SU-DHL-6 (cell line): ENCODE measurements around the gene CARD9.

Experiments
- H2AFZ ChIP-seq: fragments of 200-600 bp; sonication (generic); 2 replicates; pipeline ENCODE4 v1.6.1; 2014; ENCODE audit warnings: low read depth, mild to moderate bottlenecking, moderate library complexity, mixed read lengths, antibody characterized with exemption, low read length; ENCODE audit not compliant: severe bottlenecking
- H3F3A ChIP-seq: fragments of 200-600 bp; shearing (Covaris generic); 2 replicates; pipeline ENCODE4 v1.6.0; 2016; ENCODE audit warnings: antibody characterized with exemption, mild to moderate bottlenecking; ENCODE audit not compliant: insufficient read depth
- H3K27ac ChIP-seq: fragments of 200-600 bp; sonication (generic); 2 replicates; pipeline ENCODE4 v1.5.1; 2016; ENCODE audit warnings: low read depth, mild to moderate bottlenecking, low read length, moderate library complexity, mixed read lengths
- H3K27me3 ChIP-seq: fragments of 200-600 bp; sonication (generic), shearing (Covaris generic); 2 replicates; pipeline ENCODE4 v1.6.0; 2014; ENCODE audit warnings: mild to moderate bottlenecking, low read length
- H3K36me3 ChIP-seq: fragments of 200-600 bp; sonication (generic); 2 replicates; pipeline ENCODE4 v1.6.1; 2014; ENCODE audit warnings: mild to moderate bottlenecking, low read length, mixed read lengths
- H3K4me2 ChIP-seq: fragments of 300-600, 200-600 bp; shearing (Covaris generic), sonication (generic); 2 replicates; pipeline ENCODE4 v1.6.0; 2014; ENCODE audit warnings: low read length, low read depth, mild to moderate bottlenecking; ENCODE audit not compliant: poor library complexity, severe bottlenecking
- H3K4me3 ChIP-seq: fragments of 200-600 bp; sonication (generic); 2 replicates; pipeline ENCODE4 v1.5.1; 2014; ENCODE audit warnings: antibody characterized with exemption, low read length, mild to moderate bottlenecking, mixed read lengths; ENCODE audit not compliant: insufficient read depth, poor library complexity, severe bottlenecking
- H3K79me2 ChIP-seq: fragments of 200-600 bp; sonication (generic); 2 replicates; pipeline ENCODE4 v1.6.1; 2014; ENCODE audit warnings: mild to moderate bottlenecking, low read length, moderate library complexity; ENCODE audit not compliant: insufficient read depth
- H3K9ac ChIP-seq: fragments of 200-600 bp; sonication (generic); 2 replicates; pipeline ENCODE4 v1.7.0; 2014; ENCODE audit warnings: mild to moderate bottlenecking, low read length
- H3K9me2 ChIP-seq: fragments of 200-600 bp; sonication (generic); replicated peaks from 2 replicates; pipeline ENCODE4 v1.6.1; 2014; ENCODE audit warnings: low read length; ENCODE audit not compliant: insufficient read depth
- H3K9me3 ChIP-seq: fragments of 200-600 bp; sonication (generic); 2 replicates; pipeline ENCODE4 v1.6.1; 2014; ENCODE audit warnings: low read length, mixed read lengths; ENCODE audit not compliant: insufficient read depth
- H4K20me1 ChIP-seq: fragments of 200-600 bp; sonication (generic); 2 replicates; pipeline ENCODE4 v1.6.1; 2014; ENCODE audit warnings: low read depth, mild to moderate bottlenecking, antibody characterized with exemption, low read length, moderate library complexity, mixed read lengths
- EZH2phosphoT487 ChIP-seq: fragments of 200-600 bp; sonication (generic), shearing (Covaris generic); conservative IDR thresholded peaks from 2 replicates; pipeline ENCODE4 v1.6.1; 2018; ENCODE audit warnings: mild to moderate bottlenecking, antibody characterized with exemption, low read length, moderate library complexity, mixed read lengths
- TF ChIP-seq, protein P1 (sequence below): fragments of 200-600 bp; sonication (generic); IDR thresholded peaks from one replicate; pipeline ENCODE4 v1.5.1; 2017; ENCODE audit warnings: antibody characterized with exemption, mild to moderate bottlenecking, low read length, moderate library complexity; ENCODE audit not compliant: insufficient read depth, poor library complexity, severe bottlenecking

CARD9 gene

DNA sequence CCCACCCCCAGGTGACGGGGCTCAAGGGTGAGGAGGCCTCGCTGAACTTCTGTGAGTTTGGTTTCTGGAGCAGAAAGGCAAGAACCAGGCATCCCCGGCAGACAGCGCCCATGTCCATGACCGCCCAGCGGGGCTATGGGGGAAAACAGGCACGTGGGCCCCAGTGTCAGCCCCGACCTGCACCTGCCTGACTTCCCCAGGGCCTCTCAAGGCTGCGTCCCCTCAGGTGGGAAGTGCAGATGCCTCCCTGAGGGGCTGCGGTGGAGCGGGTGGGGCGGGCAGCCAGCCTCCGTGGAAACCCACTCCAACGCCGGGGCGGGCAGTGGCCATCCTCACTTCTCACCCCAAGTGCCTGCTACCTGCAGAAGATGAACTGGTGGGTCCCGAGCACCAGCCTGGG lies 6.9 kb upstream of the CARD9 start:
- H3K79me2 ChIP-seq, result no peaks in the 10 kb centered on the region
- H3K27me3 ChIP-seq, result no peaks in the 10 kb centered on the region
- H3K36me3 ChIP-seq, result 0 out of 2 replicates have a peak, but pooled peaks cover 4% of the 10 kb centered on the region
- no peak overlapping the region for H3K27ac ChIP-seq
- H2AFZ ChIP-seq, result no peak overlapping the region
- H3K9ac ChIP-seq, result no peak overlapping the region
- no peak for TF ChIP-seq EZH2phosphoT487
- TF ChIP-seq, protein P1, sequence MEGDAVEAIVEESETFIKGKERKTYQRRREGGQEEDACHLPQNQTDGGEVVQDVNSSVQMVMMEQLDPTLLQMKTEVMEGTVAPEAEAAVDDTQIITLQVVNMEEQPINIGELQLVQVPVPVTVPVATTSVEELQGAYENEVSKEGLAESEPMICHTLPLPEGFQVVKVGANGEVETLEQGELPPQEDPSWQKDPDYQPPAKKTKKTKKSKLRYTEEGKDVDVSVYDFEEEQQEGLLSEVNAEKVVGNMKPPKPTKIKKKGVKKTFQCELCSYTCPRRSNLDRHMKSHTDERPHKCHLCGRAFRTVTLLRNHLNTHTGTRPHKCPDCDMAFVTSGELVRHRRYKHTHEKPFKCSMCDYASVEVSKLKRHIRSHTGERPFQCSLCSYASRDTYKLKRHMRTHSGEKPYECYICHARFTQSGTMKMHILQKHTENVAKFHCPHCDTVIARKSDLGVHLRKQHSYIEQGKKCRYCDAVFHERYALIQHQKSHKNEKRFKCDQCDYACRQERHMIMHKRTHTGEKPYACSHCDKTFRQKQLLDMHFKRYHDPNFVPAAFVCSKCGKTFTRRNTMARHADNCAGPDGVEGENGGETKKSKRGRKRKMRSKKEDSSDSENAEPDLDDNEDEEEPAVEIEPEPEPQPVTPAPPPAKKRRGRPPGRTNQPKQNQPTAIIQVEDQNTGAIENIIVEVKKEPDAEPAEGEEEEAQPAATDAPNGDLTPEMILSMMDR, result no peak
- no peaks in the 10 kb centered on the region for H3F3A ChIP-seq
- H3K9me3 ChIP-seq, result no peaks in the 10 kb centered on the region
- no peaks in the 10 kb centered on the region for H3K9me2 ChIP-seq
- H3K4me3 ChIP-seq, result no peak overlapping the region
- no peak overlapping the region for H3K4me2 ChIP-seq
- no peaks in the 10 kb centered on the region for H4K20me1 ChIP-seq

DNA sequence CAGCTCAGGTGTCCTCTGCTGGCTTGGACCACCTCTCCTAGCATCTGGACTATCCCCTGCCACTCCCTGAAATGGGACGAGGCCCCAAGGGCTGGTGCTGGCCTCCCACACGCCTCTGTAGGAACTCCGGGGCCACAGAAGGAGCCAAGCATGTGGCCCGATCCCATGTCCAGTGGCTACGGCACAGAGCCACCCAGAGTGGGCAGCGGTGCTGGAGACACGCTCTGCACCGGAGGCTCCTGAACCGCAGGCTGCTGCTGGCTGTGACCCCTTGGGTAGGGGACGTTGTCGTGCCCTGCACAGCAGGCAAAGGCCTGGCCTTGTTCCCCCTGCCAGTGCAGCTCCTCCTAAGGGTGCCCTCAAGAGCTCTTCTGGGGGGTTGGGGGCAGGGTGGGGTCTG lies 6.4 kb upstream of the CARD9 start:
- no peak overlapping the region for H3K9ac ChIP-seq
- no peaks in the 10 kb centered on the region for H3K79me2 ChIP-seq
- no peaks in the 10 kb centered on the region for H4K20me1 ChIP-seq
- H3K4me2 ChIP-seq, result no peak overlapping the region
- H2AFZ ChIP-seq, result no peak overlapping the region
- H3K27ac ChIP-seq, result no peak overlapping the region
- no peaks in the 10 kb centered on the region for H3K9me3 ChIP-seq
- no peak overlapping the region for H3K4me3 ChIP-seq
- H3K36me3 ChIP-seq, result 0 out of 2 replicates have a peak, but pooled peaks cover 4% of the 10 kb centered on the region
- no peaks in the 10 kb centered on the region for H3K27me3 ChIP-seq
- TF ChIP-seq EZH2phosphoT487, result no peak
- no peaks in the 10 kb centered on the region for H3K9me2 ChIP-seq
- no peaks in the 10 kb centered on the region for H3F3A ChIP-seq

DNA sequence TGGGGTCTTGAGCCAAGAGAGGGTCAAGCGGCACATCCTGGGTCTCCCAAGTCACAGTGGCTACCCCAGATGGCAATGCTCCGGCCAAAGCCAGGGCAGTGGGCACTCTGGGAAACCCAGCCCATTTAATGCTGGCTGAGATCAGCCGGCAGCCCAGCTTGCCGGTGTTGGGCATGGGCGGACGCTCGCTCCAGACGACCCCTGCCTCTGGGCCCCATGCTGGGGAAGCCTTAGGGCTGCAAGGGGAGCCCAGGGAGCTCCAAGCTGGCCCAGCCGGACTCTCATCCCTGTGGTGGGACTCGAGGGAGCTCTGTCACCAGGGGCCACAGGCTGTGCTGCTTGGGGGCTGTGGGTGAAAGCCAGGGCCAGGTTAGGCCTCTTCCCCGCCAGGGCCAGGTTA lies 5.9 kb upstream of the CARD9 start:
- Histone ChIP-seq H2AFZ (no peak overlapping the region), H3F3A (no peaks in the 10 kb centered on the region), H3K9me3 (no peaks in the 10 kb centered on the region), H3K9me2 (no peaks in the 10 kb centered on the region), H3K27ac (no peak overlapping the region), H3K27me3 (no peaks in the 10 kb centered on the region), H3K4me3 (no peak overlapping the region), H3K36me3 (no peaks in the 10 kb centered on the region), H3K9ac (no peak overlapping the region), H3K79me2 (no peaks in the 10 kb centered on the region), H3K4me2 (no peak overlapping the region), H4K20me1 (no peaks in the 10 kb centered on the region)
- TF ChIP-seq EZH2phosphoT487, result no peak
- TF ChIP-seq, protein P1, result no peak

DNA sequence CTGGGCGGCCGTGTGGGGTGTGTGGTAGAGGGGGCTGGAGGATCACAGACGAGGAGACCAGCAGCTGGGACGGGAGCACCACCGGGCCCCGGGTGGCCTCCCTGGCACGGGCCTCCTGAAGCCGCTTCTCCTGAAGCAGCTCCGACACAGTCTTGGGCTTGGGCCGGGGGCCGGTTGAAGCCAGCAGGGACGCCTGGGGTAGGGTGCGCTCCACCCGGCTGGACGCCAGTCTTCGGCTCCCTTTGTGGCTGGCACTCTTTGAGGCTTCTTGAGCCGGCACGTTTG lies 5.5 kb upstream of the CARD9 start:
- Histone ChIP-seq H3F3A (no peaks in the 10 kb centered on the region), H3K4me3 (no peak overlapping the region), H3K9me2 (no peaks in the 10 kb centered on the region), H3K79me2 (no peaks in the 10 kb centered on the region), H3K9ac (no peak overlapping the region), H3K27me3 (no peaks in the 10 kb centered on the region), H2AFZ (no peak overlapping the region), H3K9me3 (no peaks in the 10 kb centered on the region), H3K4me2 (no peak overlapping the region), H3K36me3 (no peaks in the 10 kb centered on the region), H4K20me1 (no peaks in the 10 kb centered on the region), H3K27ac (no peak overlapping the region)
- TF ChIP-seq, protein P1, result no peak
- TF ChIP-seq EZH2phosphoT487, result no peak
